ENCODE data around the gene CSRP1.
A peak's percentile ranks its signal among the peaks of the same experiment; 100 is the strongest.
"Not testable (repeated sequence)": the region's sequence is repeated elsewhere in the genome, so short reads cannot be mapped to it uniquely, and the experiment has no call there.

CSRP1 gene

DNA sequence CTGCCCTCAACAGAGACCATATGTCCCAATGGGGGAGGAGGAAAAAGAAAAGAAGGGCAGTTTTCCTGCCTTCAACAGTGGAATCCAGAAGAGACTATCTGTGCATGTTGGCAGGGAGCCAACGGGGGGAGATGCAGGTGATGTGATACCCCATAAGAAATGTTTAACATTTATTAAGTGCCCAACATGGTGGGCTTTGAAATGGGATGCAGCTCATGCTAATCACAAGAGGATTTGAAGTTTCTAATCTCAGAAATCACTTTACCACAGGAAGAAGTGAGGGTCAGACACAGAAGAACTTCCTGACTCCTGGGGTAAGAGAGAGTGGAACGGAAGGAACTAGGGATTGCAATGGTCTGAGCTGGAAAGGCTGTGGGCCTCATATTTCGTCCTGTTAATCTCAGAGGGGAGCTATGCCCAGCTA lies 16.2 kb downstream of the CSRP1 start:
- Histone ChIP-seq H3K4me1 (no peaks in the 10 kb centered on the region), H3K27me3 (ENCODE audit: low read depth) (no peaks in the 10 kb centered on the region), H3K9me3 (no peaks in the 10 kb centered on the region), H3K36me3 (replicated peaks) (no peaks in the 10 kb centered on the region), H3K4me3 (no peak overlapping the region)
- in situ Hi-C loops (cut with MboI; ENCODE audit: low sequenced_read_pairs) = no loop called here
- DNase-seq (ENCODE audit: low spot score in 2 of 2) = no peak

DNA sequence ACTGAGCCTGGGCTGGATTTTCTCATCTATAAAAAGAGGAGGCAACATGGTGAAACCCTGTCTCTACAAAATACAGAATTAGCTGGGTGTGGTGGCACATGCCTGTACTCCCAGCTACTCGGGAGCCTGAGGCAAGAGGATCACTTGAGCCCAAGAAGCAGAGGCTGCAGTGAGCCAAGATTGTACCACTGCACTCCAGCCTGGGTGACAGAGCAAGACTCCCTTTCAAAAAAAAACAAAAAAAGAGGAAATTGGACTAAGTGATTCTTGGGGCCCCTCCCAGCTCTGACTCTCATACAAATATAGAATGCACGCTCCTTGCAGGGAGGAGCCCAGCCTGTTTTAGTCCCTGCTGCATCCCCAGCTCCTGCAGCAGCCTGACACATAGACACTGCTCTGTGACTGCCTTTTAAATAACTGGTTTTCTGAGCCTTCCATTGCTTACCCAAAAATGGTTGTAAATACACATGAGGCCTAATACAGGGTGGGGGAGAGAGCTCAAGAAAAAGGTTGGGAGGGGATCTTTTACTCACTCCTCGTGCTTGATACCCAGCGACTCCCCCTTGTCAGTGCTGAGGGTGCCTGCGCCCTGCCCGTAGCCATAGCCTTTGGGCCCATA lies 17.2 kb downstream of the CSRP1 start:
- Histone ChIP-seq H3K27me3 (ENCODE audit: low read depth) (no peaks in the 10 kb centered on the region), H3K4me3 (no peak overlapping the region), H3K9me3 (no peaks in the 10 kb centered on the region), H3K36me3 (replicated peaks) (no peaks in the 10 kb centered on the region), H3K4me1 (no peaks in the 10 kb centered on the region)
- in situ Hi-C loops (cut with MboI; ENCODE audit: low sequenced_read_pairs) = no loop called here
- DNase-seq (ENCODE audit: low spot score in 2 of 2) = no peak

DNA sequence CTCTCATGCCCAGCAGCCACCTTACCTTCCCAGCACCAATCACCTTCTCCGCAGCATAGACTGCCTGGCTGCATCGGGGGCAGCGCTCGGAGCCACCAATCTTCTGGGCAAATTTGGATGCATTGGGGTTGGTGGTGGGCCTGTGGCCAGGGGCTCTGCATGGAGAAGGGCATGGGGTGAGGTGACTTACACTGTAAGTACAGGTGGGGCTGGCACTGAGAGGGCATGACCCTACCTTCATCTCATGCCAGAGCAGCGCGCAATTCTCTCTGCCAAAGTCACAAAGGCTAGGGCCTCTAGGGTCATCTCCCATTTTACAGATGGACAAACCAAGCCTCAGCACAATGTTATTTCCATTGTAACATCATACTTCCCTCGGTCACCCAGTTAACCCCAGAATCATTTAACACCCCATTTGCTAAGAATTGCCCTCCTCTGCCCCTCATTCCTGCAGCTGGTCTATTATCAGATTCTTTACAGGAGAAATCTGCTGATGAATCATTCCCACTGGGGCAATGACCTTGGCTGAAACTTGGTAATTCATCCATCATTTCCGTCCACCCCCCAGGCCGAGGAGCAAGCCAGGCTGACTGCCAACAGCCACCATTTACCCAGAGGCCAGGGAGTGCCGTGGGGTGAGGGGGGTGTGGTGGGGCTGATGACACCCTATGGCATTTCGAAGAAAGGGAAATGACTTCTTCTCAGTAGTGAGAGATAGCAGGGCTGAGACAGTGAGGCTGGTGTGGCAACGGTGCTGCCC lies 17.9 kb downstream of the CSRP1 start:
- Histone ChIP-seq H3K4me3 (no peak overlapping the region), H3K36me3 (replicated peaks) (no peaks in the 10 kb centered on the region), H3K27me3 (ENCODE audit: low read depth) (no peaks in the 10 kb centered on the region), H3K4me1 (no peaks in the 10 kb centered on the region), H3K9me3 (no peaks in the 10 kb centered on the region)
- no peak for DNase-seq (ENCODE audit: low spot score in 2 of 2)
- in situ Hi-C loops (cut with MboI; ENCODE audit: low sequenced_read_pairs) = no loop called here

DNA sequence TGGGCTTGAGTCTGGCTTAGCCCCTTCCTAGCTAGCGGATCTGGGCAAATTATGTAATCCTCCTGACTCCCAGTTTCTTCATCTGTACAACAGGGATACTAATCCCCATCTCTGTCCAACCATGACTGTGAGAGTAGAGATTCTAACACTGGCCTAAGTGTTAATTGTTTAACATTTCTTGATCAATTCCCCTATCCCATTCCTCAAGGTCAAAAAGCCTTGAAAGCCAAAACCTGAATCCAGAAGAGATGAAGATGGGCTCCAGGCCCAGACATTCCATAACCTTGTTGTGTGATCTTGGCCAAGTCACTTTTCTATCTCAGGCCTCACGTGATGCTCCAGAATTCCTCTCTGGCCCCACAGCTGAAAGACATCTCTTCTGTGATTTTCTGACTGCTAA lies 19.2 kb downstream of the CSRP1 start:
- Histone ChIP-seq H3K4me3 (no peak overlapping the region), H3K4me1 (no peaks in the 10 kb centered on the region), H3K36me3 (replicated peaks) (no peaks in the 10 kb centered on the region), H3K9me3 (no peaks in the 10 kb centered on the region), H3K27me3 (ENCODE audit: low read depth) (no peaks in the 10 kb centered on the region)
- DNase-seq (ENCODE audit: low spot score in 2 of 2) = no peak
- in situ Hi-C loops (cut with MboI; ENCODE audit: low sequenced_read_pairs) = no loop called here

DNA sequence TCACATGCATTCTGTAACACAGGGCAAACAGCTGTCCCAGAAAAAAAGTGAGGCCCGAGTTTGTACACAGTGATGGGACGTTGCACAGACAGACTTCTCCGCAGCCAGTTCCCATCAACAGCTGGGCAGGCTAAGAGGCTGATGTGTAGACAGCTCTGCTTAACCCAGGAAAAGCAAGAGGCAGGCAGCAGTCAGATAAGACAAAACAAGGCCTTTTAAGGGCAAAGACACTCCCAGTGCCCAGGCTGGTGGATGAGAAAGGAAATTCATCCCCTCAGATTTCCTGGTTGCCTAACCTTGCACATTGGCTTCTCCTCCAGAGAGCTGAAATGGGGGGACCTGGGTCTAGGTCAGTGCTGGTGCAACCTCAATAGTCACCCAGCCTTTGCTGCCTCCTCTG lies 20.7 kb downstream of the CSRP1 start:
- Histone ChIP-seq H3K4me1 (peaks cover 6% of the 10 kb centered on the region), H3K27me3 (ENCODE audit: low read depth) (no peaks in the 10 kb centered on the region), H3K36me3 (replicated peaks) (no peaks in the 10 kb centered on the region), H3K9me3 (no peaks in the 10 kb centered on the region), H3K4me3 (no peak overlapping the region)
- no peak for DNase-seq (ENCODE audit: low spot score in 2 of 2)
- in situ Hi-C loops (cut with MboI; ENCODE audit: low sequenced_read_pairs) = no loop called here

DNA sequence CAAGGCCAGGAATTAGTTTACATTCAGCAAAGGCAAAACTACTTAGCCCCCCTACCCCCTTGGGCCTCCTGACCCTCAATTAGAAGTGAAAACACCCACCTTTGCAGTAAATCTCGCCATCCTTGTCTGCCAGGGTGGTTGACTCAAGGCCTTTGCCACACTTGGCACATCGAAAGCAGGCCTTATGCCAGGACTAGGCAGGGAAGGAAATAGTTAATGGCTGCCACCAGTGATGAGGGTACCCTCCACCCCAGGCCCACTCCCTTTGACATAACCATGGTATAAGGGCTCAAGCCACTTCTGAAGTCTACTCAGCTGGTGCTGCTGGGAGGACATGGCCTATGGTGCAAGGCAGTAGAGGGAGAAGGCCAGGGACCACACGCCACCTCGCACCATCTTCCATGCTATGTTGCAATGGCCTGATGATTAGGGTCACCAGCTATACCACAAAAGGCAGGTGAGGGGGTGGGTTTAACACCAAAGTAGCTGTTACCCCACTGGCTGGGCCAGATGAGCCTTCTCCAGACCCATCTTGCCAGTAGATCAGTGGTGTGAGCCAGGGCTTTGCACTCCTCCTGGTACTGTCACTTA lies 21.6 kb downstream of the CSRP1 start:
- DNase-seq (ENCODE audit: low spot score in 2 of 2) = no peak
- Histone ChIP-seq H3K36me3 (replicated peaks) (no peaks in the 10 kb centered on the region), H3K4me3 (no peak overlapping the region), H3K27me3 (ENCODE audit: low read depth) (no peaks in the 10 kb centered on the region), H3K4me1 (peaks cover 12% of the 10 kb centered on the region), H3K9me3 (no peaks in the 10 kb centered on the region)
- in situ Hi-C loops (cut with MboI; ENCODE audit: low sequenced_read_pairs) = no loop called here

DNA sequence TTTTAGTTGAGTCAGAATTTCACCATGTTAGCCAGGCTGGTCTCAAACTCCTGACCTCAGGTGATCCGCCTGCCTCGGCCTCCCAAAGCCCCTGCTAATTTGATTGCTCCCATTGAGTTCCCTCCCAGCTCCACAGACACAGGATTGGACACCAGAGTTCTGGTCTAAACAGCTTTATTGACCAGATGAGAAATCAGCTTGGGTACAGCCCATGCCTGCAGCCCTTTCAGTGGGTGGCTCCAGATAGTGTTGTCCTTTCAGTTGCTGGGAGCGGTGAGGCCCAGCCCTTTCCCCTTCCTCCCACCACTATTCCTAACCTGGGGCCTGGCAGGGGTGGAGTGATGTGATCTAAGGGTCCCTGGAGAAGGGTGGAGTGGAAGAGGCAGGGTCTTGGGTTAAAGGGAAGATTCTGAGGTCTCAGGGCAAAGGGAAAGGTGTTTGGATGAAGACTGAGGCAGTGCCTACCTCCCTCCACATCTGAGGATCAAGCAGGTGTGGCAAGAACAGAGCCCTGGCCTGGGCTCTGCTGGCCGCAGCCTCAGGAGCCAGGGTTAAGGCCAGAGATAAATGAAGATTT lies 23.5 kb downstream of the CSRP1 start:
- no peaks in the 10 kb centered on the region for H3K36me3 ChIP-seq (replicated peaks)
- H3K4me3 ChIP-seq = no peak overlapping the region
- no peak for DNase-seq (ENCODE audit: low spot score in 2 of 2)
- H3K4me1 ChIP-seq = peaks cover 15% of the 10 kb centered on the region
- in situ Hi-C loops (cut with MboI; ENCODE audit: low sequenced_read_pairs) = no loop called here
- H3K9me3 ChIP-seq = no peaks in the 10 kb centered on the region
- H3K27me3 ChIP-seq (ENCODE audit: low read depth) = no peaks in the 10 kb centered on the region

DNA sequence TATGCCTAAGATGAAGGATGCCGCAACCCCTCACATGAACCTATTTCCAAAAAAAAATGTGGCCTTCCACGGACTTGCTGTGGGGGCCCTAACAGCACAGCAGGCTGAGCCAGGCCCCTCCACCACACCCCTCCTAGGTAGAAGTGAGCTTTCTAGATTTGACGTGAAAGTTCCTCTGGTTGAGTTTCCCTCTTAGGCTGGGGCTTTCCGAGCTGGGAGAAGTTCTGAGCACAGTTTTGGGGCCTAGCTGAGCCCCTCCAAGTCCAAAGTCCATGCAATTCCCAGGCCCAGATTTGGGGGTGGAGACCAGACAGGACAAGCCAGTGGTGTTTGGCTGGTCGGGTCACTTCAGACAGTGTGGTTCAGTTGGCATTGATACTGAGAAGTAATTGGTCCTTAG lies 24.2 kb downstream of the CSRP1 start:
- H3K4me1 ChIP-seq = peaks cover 15% of the 10 kb centered on the region
- in situ Hi-C loops (cut with MboI; ENCODE audit: low sequenced_read_pairs) = no loop called here
- H3K27me3 ChIP-seq (ENCODE audit: low read depth) = no peaks in the 10 kb centered on the region
- H3K36me3 ChIP-seq (replicated peaks) = no peaks in the 10 kb centered on the region
- no peak for DNase-seq (ENCODE audit: low spot score in 2 of 2)
- no peak overlapping the region for H3K4me3 ChIP-seq
- H3K9me3 ChIP-seq = no peaks in the 10 kb centered on the region

DNA sequence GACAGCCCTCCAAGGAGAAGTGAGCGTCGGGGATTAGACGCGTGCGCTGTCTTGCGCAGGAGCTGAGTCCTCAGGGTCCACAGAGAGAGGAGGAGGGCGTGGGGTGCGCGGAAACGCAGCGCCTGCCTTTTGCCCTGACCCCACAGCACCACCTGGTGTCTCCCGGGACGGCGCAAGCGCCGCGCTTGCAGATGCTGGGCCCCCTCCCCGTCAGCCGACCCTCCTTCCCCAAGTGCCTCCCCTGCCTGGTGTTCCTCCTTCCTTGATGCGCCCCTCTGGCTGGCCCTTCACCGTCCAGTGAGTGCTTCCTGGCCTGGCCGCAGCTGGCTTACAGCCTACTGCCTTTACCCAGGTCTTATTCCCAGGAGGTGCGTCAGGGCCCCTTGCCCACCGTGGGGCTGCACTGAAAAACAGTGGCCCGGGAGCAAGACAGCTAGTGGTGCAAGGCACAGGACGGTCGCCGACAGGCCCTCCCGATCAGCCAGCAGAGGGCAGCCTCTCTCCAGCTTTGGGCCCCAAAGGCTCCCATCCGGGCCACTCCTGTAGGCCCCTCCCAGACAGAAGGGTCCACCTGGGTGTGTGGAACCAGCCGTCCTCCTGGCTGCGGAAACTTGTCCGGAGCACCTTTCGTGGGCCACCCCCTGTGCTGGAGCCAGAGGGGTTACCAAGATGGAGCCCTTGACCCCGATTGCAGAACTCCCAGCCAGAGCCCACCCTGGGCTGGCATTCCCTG lies 25.0 kb downstream of the CSRP1 start:
- H3K27me3 ChIP-seq (ENCODE audit: low read depth) = no peaks in the 10 kb centered on the region
- in situ Hi-C loops (cut with MboI; ENCODE audit: low sequenced_read_pairs) = no loop called here
- no peak overlapping the region for H3K4me3 ChIP-seq
- H3K9me3 ChIP-seq = no peaks in the 10 kb centered on the region
- H3K36me3 ChIP-seq (replicated peaks) = no peaks in the 10 kb centered on the region
- H3K4me1 ChIP-seq = peaks cover 15% of the 10 kb centered on the region
- peak; percentile 66 to 91 for DNase-seq (ENCODE audit: low spot score in 2 of 2)

DNA sequence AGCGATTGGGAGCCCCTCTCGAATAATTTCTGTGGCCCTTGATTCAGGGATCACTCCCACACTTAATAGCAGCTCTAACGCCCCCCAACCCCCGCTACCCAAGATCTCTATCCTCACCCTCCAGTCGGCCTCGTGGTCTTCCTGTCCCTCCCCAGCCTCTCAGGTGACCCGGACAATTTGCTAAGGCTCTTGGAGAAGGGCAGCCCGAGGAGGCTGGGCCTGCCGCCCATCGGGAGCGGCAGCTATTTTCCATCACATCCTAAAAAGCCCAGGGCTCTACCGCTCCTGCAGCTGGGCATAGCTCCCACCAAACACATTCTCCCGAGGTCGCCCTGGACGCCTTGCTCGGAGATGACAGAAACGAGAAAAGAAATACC lies 25.9 kb downstream of the CSRP1 start:
- no peaks in the 10 kb centered on the region for H3K9me3 ChIP-seq
- peak overlapping the region; percentile 25 for H3K4me3 ChIP-seq
- in situ Hi-C loops (cut with MboI; ENCODE audit: low sequenced_read_pairs) = no loop called here
- H3K27me3 ChIP-seq (ENCODE audit: low read depth) = no peaks in the 10 kb centered on the region
- DNase-seq (ENCODE audit: low spot score in 2 of 2) = no peak
- peaks cover 15% of the 10 kb centered on the region for H3K4me1 ChIP-seq
- H3K36me3 ChIP-seq (replicated peaks) = no peaks in the 10 kb centered on the region

DNA sequence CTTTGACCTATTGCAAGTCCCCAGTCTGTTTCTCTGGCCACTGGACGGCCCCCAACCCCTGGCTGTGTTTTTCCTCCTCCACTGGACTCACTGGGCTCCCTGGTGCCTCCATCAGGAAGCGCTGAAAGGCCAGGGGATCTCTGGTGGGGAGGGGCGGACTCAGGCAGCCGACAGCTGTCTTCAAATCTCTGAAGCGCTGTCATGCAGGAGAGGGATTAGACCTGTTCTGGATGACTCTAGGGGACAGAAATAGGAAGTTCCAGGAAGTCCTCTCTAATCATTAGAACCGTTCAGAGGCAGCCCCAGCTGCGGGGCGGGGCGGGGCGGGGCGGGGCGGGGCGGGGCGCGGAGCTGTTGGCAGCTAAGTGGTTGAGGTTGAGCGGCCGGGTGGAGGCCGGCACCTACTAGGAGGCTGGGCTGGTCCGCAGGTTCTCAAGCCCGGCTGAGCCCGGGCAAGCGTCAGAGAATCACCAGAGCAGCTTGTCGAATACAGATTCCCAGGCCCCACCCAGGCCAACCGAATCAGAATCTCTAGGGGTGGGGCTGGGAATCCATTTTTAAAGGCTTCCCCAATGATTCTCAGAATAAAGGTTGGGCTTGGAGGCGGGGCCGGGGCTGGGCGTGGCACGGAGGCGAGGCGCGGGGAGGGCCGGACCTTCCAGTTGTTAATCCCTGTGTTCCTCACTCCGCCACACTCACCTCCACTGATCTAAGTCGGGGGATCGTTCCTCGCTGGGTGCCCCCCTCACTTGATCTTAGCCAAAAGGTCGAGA lies 26.5 kb downstream of the CSRP1 start:
- peak overlapping the region; percentile 25 for H3K4me3 ChIP-seq
- H3K36me3 ChIP-seq (replicated peaks) = no peaks in the 10 kb centered on the region
- no peaks in the 10 kb centered on the region for H3K27me3 ChIP-seq (ENCODE audit: low read depth)
- H3K4me1 ChIP-seq = peaks cover 15% of the 10 kb centered on the region
- H3K9me3 ChIP-seq = no peaks in the 10 kb centered on the region
- DNase-seq (ENCODE audit: low spot score in 2 of 2) = peak; percentile 78 to 95
- in situ Hi-C loops (cut with MboI; ENCODE audit: low sequenced_read_pairs) = no loop called here

DNA sequence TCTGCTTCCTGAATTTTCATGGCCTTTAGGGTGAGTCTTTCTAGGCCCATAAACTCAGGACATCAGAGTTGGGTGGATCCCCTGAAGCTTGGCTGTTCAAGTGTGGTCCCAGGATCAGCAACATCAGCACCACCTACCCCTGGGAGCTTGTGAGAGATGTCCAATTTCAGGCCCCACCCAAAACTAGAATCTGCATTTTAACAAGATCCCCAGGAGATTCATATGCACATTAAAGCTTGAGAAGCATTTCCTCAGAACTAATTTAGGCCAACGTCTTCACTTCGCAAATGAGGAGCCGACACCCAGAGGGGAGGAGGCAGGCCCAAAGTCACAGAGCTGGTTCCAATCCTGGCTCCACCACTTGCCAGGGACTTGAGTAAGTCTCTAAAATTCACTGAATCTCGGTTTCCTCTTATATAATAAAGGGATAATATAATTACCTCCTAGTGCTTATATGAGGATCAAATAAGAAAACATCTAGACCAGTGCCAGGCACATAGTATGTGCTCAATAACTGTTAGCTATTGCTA lies 27.7 kb downstream of the CSRP1 start:
- in situ Hi-C loops (cut with MboI; ENCODE audit: low sequenced_read_pairs) = no loop called here

DNA sequence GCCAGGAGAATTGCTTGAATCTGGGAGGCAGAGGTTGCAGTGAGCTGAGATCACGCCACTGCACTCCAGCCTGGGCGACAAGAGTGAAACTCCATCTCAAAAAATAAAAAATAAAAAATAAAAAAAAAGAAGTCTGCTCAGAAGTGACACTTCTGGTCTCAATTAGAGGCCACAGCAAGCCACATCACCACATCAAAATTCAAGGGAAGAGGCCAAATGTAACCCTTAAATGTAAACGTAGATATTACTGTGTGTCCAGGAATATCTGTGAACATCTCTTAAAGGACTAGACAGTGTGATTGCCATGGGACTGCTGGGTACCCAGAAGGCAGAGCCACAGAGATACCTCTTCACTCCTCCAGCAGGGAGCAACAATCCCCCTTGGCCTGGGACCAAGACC lies 28.3 kb downstream of the CSRP1 start:
- peaks cover 15% of the 10 kb centered on the region for H3K4me1 ChIP-seq
- in situ Hi-C loops (cut with MboI; ENCODE audit: low sequenced_read_pairs); H3K27me3 ChIP-seq (ENCODE audit: low read depth); DNase-seq (ENCODE audit: low spot score in 2 of 2); H3K4me3 ChIP-seq; H3K9me3 ChIP-seq; H3K36me3 ChIP-seq (replicated peaks): not testable (repeated sequence)

More for the DNA sequence above, 27.7 kb downstream of the CSRP1 start:
- DNase-seq (ENCODE audit: low spot score in 2 of 2) = no peak
- Histone ChIP-seq H3K4me3 (no peak overlapping the region), H3K9me3 (no peaks in the 10 kb centered on the region), H3K4me1 (peaks cover 15% of the 10 kb centered on the region), H3K36me3 (replicated peaks) (no peaks in the 10 kb centered on the region), H3K27me3 (ENCODE audit: low read depth) (no peaks in the 10 kb centered on the region)

All from HAP-1 (cell line).